T-cell (primary cell): Measurements from ENCODE around the gene AP5S1. TPM values are rescaled to one million over a fixed set of nuclear protein-coding genes. Genes with fewer than 3 reads are reported as not detected.

Experiments
- ATAC-seq, 4 experiments: fragments of 200-7000 bp in 3 of 4; fragments of 150-1000 bp in 1 of 4; cut with Tn5 transposase; replicated peaks in 1 of 4; 1 replicate in 3 of 4; 2 replicates in 1 of 4; pipeline ENCODE4 v1.10.0; 2021; ENCODE audit warnings: moderate library complexity in 3 of 4, mild to moderate bottlenecking in 2 of 4, moderate number of reproducible peaks in 1 of 4
- CTCF ChIA-PET, 2 donors: fragments of 300-600 bp; sonication (Branson Sonifier 250); formaldehyde crosslinking; loops; one replicate each; lab custom pipeline; 2022; ENCODE audit warnings: antibody characterized with exemption in 2 of 2; lab: Charles Lee
- POLR2A ChIA-PET, 2 donors: fragments of 300-600 bp; sonication (Branson Sonifier 250); formaldehyde crosslinking; loops; one replicate each; lab custom pipeline; 2022; ENCODE audit warnings: antibody characterized with exemption in 2 of 2; lab: Charles Lee
- DNase-seq, 35 experiments: peaks; one replicate each; pipeline versions ENCODE4 v3.0.0 to v3.0.0-alpha.2; 2013 to 2023
- H3K27ac ChIP-seq: one replicate; pipeline ENCODE4 v1.5.1; 2013; ENCODE audit warnings: low read length
- H3K27me3 ChIP-seq, 2 experiments: replicated peaks in 1 of 2; 1 replicate in 1 of 2; 2 replicates in 1 of 2; pipeline versions ENCODE4 v1.6.1 to v1.7.0; 2013; ENCODE audit warnings: low read length in 1 of 2, mixed read lengths in 1 of 2; ENCODE audit not compliant: control insufficient read depth in 2 of 2, insufficient read depth in 2 of 2; ENCODE audit errors: extremely low read depth in 1 of 2
- H3K36me3 ChIP-seq, 2 donors: 1 replicate in 1 of 2; 2 replicates in 1 of 2; pipeline versions ENCODE4 v1.6.1 to v1.7.0; 2013; ENCODE audit warnings: low read length in 1 of 2; ENCODE audit not compliant: control insufficient read depth in 2 of 2, insufficient read depth in 1 of 2; ENCODE audit errors: extremely low read depth in 1 of 2
- H3K4me1 ChIP-seq, 2 experiments: 1 replicate in 1 of 2; 2 replicates in 1 of 2; pipeline versions ENCODE4 v1.6.1 to v1.7.0; 2013; ENCODE audit warnings: low read length in 2 of 2, mixed read lengths in 1 of 2; ENCODE audit not compliant: insufficient read depth in 2 of 2, control insufficient read depth in 1 of 2; ENCODE audit errors: extremely low read depth in 1 of 2
- H3K4me3 ChIP-seq, 2 donors: 1 replicate in 1 of 2; 2 replicates in 1 of 2; pipeline versions ENCODE4 v1.5.1 to v1.7.0; 2013; ENCODE audit warnings: mild to moderate bottlenecking in 2 of 2, low read length in 1 of 2, moderate library complexity in 1 of 2; ENCODE audit not compliant: control insufficient read depth in 1 of 2; ENCODE audit errors: extremely low read depth in 1 of 2
- H3K9me3 ChIP-seq: 2 replicates; pipeline ENCODE4 v1.7.0; 2013
- H3K27ac Mint-ChIP-seq, 2 donors: one replicate each; pipeline ENCODE4 v1.8.0; 2020 to 2021; ENCODE audit warnings: mild to moderate bottlenecking in 2 of 2, mixed read lengths in 2 of 2
- H3K27me3 Mint-ChIP-seq, 2 donors: one replicate each; pipeline ENCODE4 v1.8.0; 2021 to 2022; ENCODE audit warnings: mixed read lengths in 2 of 2
- H3K36me3 Mint-ChIP-seq: one replicate; pipeline ENCODE4 v1.8.0; 2021; ENCODE audit warnings: mixed read lengths
- H3K4me1 Mint-ChIP-seq, 3 donors: one replicate each; pipeline ENCODE4 v1.8.0; 2020 to 2022; ENCODE audit warnings: mixed read lengths in 3 of 3, mild to moderate bottlenecking in 1 of 3
- H3K4me3 Mint-ChIP-seq, 3 donors: one replicate each; pipeline ENCODE4 v1.8.0; 2020 to 2022; ENCODE audit warnings: mild to moderate bottlenecking in 3 of 3, mixed read lengths in 3 of 3, moderate library complexity in 3 of 3
- H3K9me3 Mint-ChIP-seq, 3 donors: one replicate each; pipeline ENCODE4 v1.8.0; 2020 to 2022; ENCODE audit warnings: mixed read lengths in 3 of 3
- WGBS: methylation state at CpG from one replicate; pipeline ENCODE4 v1.1.5; 2013; ENCODE audit warnings: missing lambda C conversion rate; ENCODE audit not compliant: insufficient coverage; 5-methylcytosine and 5-hydroxymethylcytosine counted together
- total RNA-seq, 35 experiments: library from RNA in 6 of 35; stranded (reverse) in 6 of 35; fragments of 120-200 nt in 1 of 35; gene quantifications; one replicate each; pipeline versions ENCODE4 v1.2.1 to v1.2.4 and lab custom pipeline; 2013 to 2026

AP5S1 gene
- total RNA-seq, 5 donors from 2014 or later (not counting 1 experiment from before 2014, with no cell fraction given): 11.5 to 17.3 (median 14.4) TPM

DNA sequence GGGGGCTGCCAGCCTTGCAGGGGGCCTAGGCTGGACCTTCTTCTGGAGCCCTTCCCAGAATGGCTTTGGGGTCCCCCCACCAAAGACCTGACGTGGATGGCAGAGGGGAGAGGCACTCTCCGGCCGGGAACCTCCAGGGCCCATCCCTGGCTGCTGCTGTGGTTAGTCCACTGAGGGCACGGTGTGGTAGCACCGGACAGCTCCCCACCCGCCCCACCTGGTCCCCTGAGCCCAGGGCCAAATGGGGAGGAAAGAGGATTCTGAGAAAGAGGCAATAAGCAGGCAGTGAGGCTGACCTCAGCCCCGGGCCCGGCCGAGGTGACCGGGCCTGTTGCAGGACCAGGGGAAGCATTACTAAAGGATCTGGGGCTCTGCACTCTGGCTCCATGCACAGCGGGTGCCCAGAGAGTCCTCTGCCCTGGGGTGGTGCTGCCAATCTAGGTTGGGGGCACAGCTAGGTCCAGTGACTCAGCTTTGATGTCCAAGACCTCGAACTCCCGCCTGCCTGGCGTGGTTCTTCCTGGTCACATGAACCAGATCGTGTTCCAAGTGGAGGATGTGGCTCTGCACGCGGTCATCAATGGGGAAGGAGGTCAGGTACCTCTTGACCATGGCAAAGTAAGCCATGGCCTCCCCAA lies 36.0 kb upstream of the AP5S1 start:
- Histone ChIP-seq H3K27ac (no peak overlapping the region), H3K27me3 (peaks cover 1% of the 10 kb centered on the region in 2 experiments), H3K4me3 (no peak overlapping the region), H3K36me3 (no peaks in the 10 kb centered on the region), H3K9me3 (no peaks in the 10 kb centered on the region), H3K4me1 (peaks cover 14 to 45% of the 10 kb centered on the region in 2 experiments)
- ChIA-PET POLR2A (no interaction called here), CTCF (no interaction called here)
- peaks cover 4% of the 10 kb centered on the region for H3K36me3 Mint-ChIP-seq
- no peaks in the 10 kb centered on the region for H3K9me3 Mint-ChIP-seq
- DNase-seq (no peak), ATAC-seq (no peak)
- peak overlapping the region; percentile 3 to 70 (median 47) for H3K4me3 Mint-ChIP-seq
- peaks cover 46 to 61% (median 56%) of the 10 kb centered on the region in 3 donors for H3K4me1 Mint-ChIP-seq
- H3K27me3 Mint-ChIP-seq: peaks cover 2 to 4% of the 10 kb centered on the region in 2 donors
- 94% methylated on average over 17 of the region's 17 CpGs for WGBS
- H3K27ac Mint-ChIP-seq: peak overlapping the region in 1 of 2 donors; percentile 81

DNA sequence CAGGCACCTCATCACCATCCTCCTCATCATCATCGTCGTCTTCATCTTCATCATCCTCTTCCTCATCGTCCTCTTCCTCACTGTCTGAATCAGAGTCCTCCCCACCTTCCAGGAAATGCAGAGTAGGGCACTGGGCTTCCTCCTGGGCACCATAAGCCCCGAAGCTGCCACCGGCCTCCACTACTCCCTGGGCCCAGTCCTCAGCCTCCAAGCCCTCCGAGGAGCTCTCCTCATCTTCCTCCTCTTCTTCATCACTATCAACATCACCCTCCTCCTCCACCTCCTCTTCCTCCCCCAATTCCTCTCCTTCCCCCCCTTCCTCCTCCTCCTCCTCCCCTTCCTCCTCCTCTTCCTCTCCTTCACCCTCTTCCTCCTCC lies 35.5 kb upstream of the AP5S1 start:
- no peaks in the 10 kb centered on the region for H3K27me3 ChIP-seq
- 88% methylated on average over 5 of the region's 6 CpGs for WGBS
- ATAC-seq (no peak), DNase-seq (no peak)
- peak overlapping the region; percentile 26 to 81 for H3K27ac Mint-ChIP-seq
- no peak overlapping the region for H3K27ac ChIP-seq
- H3K4me1 ChIP-seq: peaks cover 14 to 45% of the 10 kb centered on the region in 2 experiments
- H3K4me3 ChIP-seq: no peak overlapping the region
- peak overlapping the region; percentile 3 to 70 (median 47) for H3K4me3 Mint-ChIP-seq
- no peaks in the 10 kb centered on the region for H3K27me3 Mint-ChIP-seq
- H3K36me3 ChIP-seq: no peaks in the 10 kb centered on the region
- CTCF ChIA-PET: no interaction called here
- H3K4me1 Mint-ChIP-seq: peaks cover 46 to 57% (median 56%) of the 10 kb centered on the region in 3 donors
- POLR2A ChIA-PET: no interaction called here
- H3K9me3 ChIP-seq: no peaks in the 10 kb centered on the region
- H3K9me3 Mint-ChIP-seq: no peaks in the 10 kb centered on the region
- H3K36me3 Mint-ChIP-seq: peaks cover 4% of the 10 kb centered on the region

DNA sequence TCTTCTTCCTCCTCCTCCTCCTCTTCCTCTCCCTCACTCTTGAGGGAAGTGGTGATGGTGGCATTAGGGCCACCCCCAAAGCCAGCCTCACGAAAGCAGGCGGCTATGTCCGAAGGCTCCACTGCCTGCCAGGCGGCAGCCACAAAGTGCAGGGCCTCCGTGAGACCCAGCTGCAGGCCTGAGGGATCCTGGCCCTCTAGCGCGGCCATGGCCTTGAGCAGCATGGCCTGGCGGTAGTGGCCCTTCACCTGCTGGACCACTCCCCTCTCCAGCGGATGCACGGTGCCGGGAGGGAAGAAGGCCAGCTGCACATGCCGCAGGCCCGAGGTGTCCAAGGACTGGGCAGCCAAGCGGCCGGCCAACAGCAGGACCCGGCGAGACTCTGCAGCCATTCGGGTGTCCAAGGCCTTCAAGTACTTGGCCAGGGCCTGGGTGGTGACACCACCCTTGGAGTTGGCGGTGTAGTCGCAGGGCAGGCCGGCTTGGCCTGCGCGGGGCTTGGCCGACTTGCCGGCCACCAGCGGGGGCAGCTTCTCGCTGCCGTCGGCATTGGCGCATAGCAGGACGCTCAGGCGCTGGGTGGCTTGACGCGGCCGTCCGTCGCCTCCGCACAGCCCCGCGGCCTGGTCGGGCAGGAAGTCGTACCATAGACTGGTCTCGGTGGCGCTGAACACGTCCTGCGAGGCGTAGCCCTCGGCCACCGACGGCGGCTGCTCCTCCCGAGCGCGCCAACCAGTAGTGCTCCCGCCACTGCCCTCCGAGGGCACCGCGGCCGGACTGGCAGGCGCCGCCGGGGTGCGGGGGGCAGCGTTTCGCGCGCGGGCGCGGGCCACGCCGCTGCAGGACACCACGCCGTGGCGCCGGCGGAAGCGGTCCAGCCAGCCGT lies 34.9 kb upstream of the AP5S1 start:
- no peaks in the 10 kb centered on the region for H3K27me3 Mint-ChIP-seq
- Histone ChIP-seq H3K27me3 (no peaks in the 10 kb centered on the region), H3K4me1 (peaks cover 14 to 45% of the 10 kb centered on the region in 2 experiments), H3K9me3 (no peaks in the 10 kb centered on the region), H3K27ac (peak overlapping the region; percentile 76), H3K36me3 (no peaks in the 10 kb centered on the region), H3K4me3 (peak overlapping the region; percentile 54 to 57)
- no peaks in the 10 kb centered on the region for H3K9me3 Mint-ChIP-seq
- peaks cover 45 to 56% (median 55%) of the 10 kb centered on the region in 3 donors for H3K4me1 Mint-ChIP-seq
- ChIA-PET POLR2A (no interaction called here), CTCF (interaction anchor here (1.0 to 2.5 kb wide), 6 partner anchors 10 to 69 kb away, joined by 3 to 13 read pairs (median 3); partner anchors contain the start of genes ADISSP (in 1 of the 2) and AP5S1 (in 1 of the 2))
- peak overlapping the region in 1 of 2 donors; percentile 26 for H3K27ac Mint-ChIP-seq
- DNase-seq (no peak), ATAC-seq (no peak)
- 77% methylated on average over 77 of the region's 79 CpGs for WGBS
- peaks cover 4% of the 10 kb centered on the region for H3K36me3 Mint-ChIP-seq
- H3K4me3 Mint-ChIP-seq: peak overlapping the region; percentile 21 to 86 (median 70)

DNA sequence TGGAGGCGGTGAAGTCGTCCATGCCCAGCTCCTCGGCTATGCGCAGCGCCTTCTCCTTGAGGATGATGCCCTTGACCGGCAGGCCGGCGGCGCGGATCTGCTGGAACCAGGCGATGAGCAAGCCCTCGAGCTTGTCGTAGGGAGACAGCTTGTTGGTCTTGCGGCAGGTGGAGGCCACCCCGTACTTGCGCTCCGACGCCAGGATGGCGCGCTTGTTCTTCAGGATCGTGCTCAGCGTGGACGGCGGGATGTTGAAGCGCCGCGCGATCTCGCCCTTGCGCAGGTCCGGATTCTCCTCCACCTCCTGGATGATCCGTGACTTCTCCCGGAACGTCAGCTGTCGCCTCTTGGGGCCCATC lies 34.2 kb upstream of the AP5S1 start:
- 10% methylated on average over 35 of the region's 35 CpGs for WGBS
- no peaks in the 10 kb centered on the region for H3K36me3 ChIP-seq
- peak overlapping the region; percentile 70 to 86 (median 75) for H3K4me3 Mint-ChIP-seq

DNA sequence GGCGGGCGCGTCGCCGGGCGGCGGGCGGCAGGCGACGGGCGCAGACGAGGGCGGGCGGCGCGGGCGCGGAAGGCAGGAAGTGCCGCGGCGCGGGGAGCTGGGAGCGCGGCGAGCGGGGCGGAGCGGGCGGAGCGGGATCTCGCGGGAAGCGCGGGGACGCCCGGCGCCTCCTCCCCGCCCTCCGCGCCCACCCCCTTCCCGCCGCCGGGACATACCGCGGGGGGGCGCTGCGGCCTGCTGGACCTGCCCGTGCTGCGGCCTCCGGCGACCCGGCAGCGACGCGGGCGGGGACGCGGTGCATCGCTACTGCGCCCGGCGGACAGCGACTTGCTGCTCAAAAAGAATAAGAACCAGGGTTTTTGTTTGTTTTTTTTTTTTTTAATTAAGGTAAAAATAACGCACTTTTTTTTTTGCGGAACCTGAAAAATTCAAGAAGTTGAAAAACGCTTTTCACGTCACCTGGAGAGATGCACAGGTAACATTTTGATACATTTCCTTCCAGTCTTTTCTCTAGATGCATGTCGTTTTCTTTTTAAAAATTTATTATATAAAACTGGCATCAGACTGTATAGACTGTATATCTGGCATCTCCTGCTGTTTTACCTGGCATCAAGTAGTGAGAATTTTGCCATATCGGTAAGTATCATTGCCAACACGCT lies 33.6 kb upstream of the AP5S1 start, which contains the start of gene CENPB:
TSS of gene CENPB (minus strand) at position 76 of the 659 bp plus-strand sequence. CDS start 257 bp downstream, outside the sequence.
- peaks cover 14 to 34% of the 10 kb centered on the region in 2 experiments for H3K4me1 ChIP-seq
- CTCF ChIA-PET: interaction anchor here (1.0 to 2.5 kb wide), 9 partner anchors 9 to 68 kb away, joined by 3 to 13 read pairs (median 3); partner anchors contain the start of genes ADISSP (in 1 of the 2), AP5S1 (in 1 of the 2) and CDC25B (in 1 of the 2)
- DNase-seq: peak; percentile 67 to 94 (median 81)
- Mint-ChIP-seq H3K9me3 (no peaks in the 10 kb centered on the region), H3K36me3 (peaks cover 4% of the 10 kb centered on the region), H3K27ac (peak within 1 kb of the TSS; percentile 80 to 86), H3K4me1 (peaks cover 32 to 46% (median 42%) of the 10 kb centered on the region in 3 donors), H3K27me3 (no peaks in the 10 kb centered on the region), H3K4me3 (peak within 1 kb of the TSS; percentile 70 to 86 (median 75))
- peak within 1 kb of the TSS; percentile 54 to 57 for H3K4me3 ChIP-seq
- 0% methylated on average over 59 of the region's 70 CpGs for WGBS
- H3K27me3 ChIP-seq: no peaks in the 10 kb centered on the region
- ATAC-seq: peak; percentile 88 to 93 (median 91)
- H3K27ac ChIP-seq: peak within 1 kb of the TSS; percentile 76
- no peaks in the 10 kb centered on the region for H3K36me3 ChIP-seq
- no peaks in the 10 kb centered on the region for H3K9me3 ChIP-seq
- POLR2A ChIA-PET: interaction anchor here (0.5 to 0.6 kb wide), 3 partner anchors 24 to 64 kb away, joined by 3 to 7 read pairs (median 4); no protein-coding TSS in a partner anchor

More for the DNA sequence above, 34.2 kb upstream of the AP5S1 start:
- ChIA-PET POLR2A (no interaction called here), CTCF (interaction anchor here (1.0 to 2.5 kb wide), 7 partner anchors 10 to 69 kb away, joined by 3 to 13 read pairs (median 3); partner anchors contain the start of genes ADISSP (in 1 of the 2), AP5S1 (in 1 of the 2) and CDC25B (in 1 of the 2))
- Histone ChIP-seq H3K4me1 (peaks cover 14 to 40% of the 10 kb centered on the region in 2 experiments), H3K27ac (peak overlapping the region; percentile 76), H3K9me3 (no peaks in the 10 kb centered on the region), H3K4me3 (peak overlapping the region; percentile 54 to 57), H3K27me3 (no peaks in the 10 kb centered on the region)
- Mint-ChIP-seq H3K36me3 (peaks cover 4% of the 10 kb centered on the region), H3K4me1 (peaks cover 39 to 53% (median 48%) of the 10 kb centered on the region in 3 donors), H3K27ac (peak overlapping the region; percentile 80 to 86), H3K9me3 (no peaks in the 10 kb centered on the region), H3K27me3 (no peaks in the 10 kb centered on the region)
- DNase-seq (peak in 24 of 35 experiments; percentile 20 to 64 (median 40)), ATAC-seq (peak; percentile 27 to 45 (median 38))
